ENCODE data around the gene ERN2. TPM values are rescaled to one million over a fixed set of nuclear protein-coding genes. Genes with fewer than 3 reads are reported as not detected.

The ERN2 gene
- total RNA-seq, 1 experiment from 2014 or later = 2.1 TPM

DNA sequence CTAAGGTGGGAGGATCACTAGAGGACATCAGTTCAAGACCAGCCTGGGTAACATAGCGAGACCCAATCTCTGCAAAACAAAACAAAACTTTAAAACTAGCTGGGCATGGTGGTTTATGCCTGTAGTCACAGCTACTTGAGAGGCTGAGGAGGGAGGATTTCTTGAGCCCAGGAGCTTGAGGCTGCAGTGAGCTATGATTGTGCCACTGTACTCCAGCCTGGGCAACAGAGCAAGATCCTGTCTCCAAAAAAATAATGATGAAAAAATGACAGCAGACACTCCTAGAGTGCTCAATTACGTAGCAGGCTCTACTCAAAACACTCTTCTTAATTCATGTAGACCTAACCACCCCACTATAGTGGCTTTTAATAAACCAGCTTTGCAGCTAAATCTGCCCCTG is 12.9 kb downstream of the ERN2 start:
- no peak for DNase-seq
- no peak overlapping the region for H2BK120ac ChIP-seq (ENCODE audit: low read depth, low read length, poor library complexity, severe bottlenecking)
- H3K79me1 ChIP-seq (ENCODE audit: insufficient read depth, low read depth, low read length, poor library complexity, severe bottlenecking) = no peaks in the 10 kb centered on the region
- H4K5ac ChIP-seq (ENCODE audit: insufficient read length, low read depth, low read length) = no peak overlapping the region
- no peak overlapping the region for H3K18ac ChIP-seq (ENCODE audit: insufficient read length, low read depth, low read length)
- Mint-ChIP-seq H3K9me3 (peaks cover 5 to 8% of the 10 kb centered on the region in 2 experiments), H3K27ac (no peak overlapping the region), H3K4me1 (peaks cover 13 to 14% of the 10 kb centered on the region in 2 experiments), H3K36me3 (ENCODE audit: insufficient read depth in 1 of 3, low read depth in 3 of 3) (peaks cover 4 to 12% (median 4%) of the 10 kb centered on the region in 3 experiments), H3K4me3 (no peak overlapping the region), H3K27me3 (ENCODE audit: low read depth) (peaks cover 9% of the 10 kb centered on the region)
- H3K23me2 ChIP-seq (ENCODE audit: insufficient read length, low read depth, low read length, poor library complexity, severe bottlenecking) = peaks cover 2% of the 10 kb centered on the region
- H3K9ac ChIP-seq (ENCODE audit: extremely low read depth, insufficient read length, low read length) = no peak overlapping the region
- no peak overlapping the region for H2BK20ac ChIP-seq (ENCODE audit: low read depth, low read length, poor library complexity, severe bottlenecking)
- no peak overlapping the region for H2BK12ac ChIP-seq (ENCODE audit: insufficient read length, low read depth, low read length)
- no peaks in the 10 kb centered on the region for H3K4me1 ChIP-seq (ENCODE audit: insufficient read depth, low read length)
- H3K79me2 ChIP-seq (ENCODE audit: insufficient read depth, low read length) = no peaks in the 10 kb centered on the region
- no peak for TF ChIP-seq CTCF (conservative IDR thresholded peaks at IDR 0.05)
- no peak overlapping the region for H3K56ac ChIP-seq (ENCODE audit: insufficient read length, low read depth, low read length)
- no peak overlapping the region for H3K23ac ChIP-seq (ENCODE audit: insufficient read length, low read depth, low read length)
- no peak overlapping the region for H4K8ac ChIP-seq (replicated peaks; ENCODE audit: insufficient read length, low read depth, low read length)
- H3K27ac ChIP-seq (ENCODE audit: insufficient read length, low read depth, low read length) = no peak overlapping the region
- no peak overlapping the region for H3T11ph ChIP-seq (ENCODE audit: low read length)
- no peak overlapping the region for H2BK5ac ChIP-seq (ENCODE audit: insufficient read length, low read length)
- H3K9me3 ChIP-seq (ENCODE audit: control insufficient read depth, low read depth, low read length) = no peaks in the 10 kb centered on the region
- no peak overlapping the region for H2AK5ac ChIP-seq (ENCODE audit: insufficient read length, low read length)
- H3K14ac ChIP-seq (ENCODE audit: insufficient read depth, low read length) = no peak overlapping the region
- H3K27me3 ChIP-seq (ENCODE audit: insufficient read depth, low read length) = no peaks in the 10 kb centered on the region
- no peaks in the 10 kb centered on the region for H4K20me1 ChIP-seq (ENCODE audit: control insufficient read depth, insufficient read depth, insufficient read length)
- H2BK15ac ChIP-seq (ENCODE audit: low read depth, low read length) = no peak overlapping the region
- no peak overlapping the region for H3K4ac ChIP-seq (ENCODE audit: low read depth, low read length)
- no peak overlapping the region for H4K91ac ChIP-seq (ENCODE audit: insufficient read length, low read depth, low read length)
- no CpG with 5 or more reads among the region's 2 CpGs for WGBS (ENCODE audit: extremely low coverage, insufficient read length, low lambda C conversion rate)
- no peak overlapping the region for H3K4me2 ChIP-seq (ENCODE audit: insufficient read depth, insufficient read length, low read length)
- H2AFZ ChIP-seq (ENCODE audit: low read length) = no peak overlapping the region
